ENCODE data around the gene GP1BA. TPM values are rescaled to one million over a fixed set of nuclear protein-coding genes. Genes with fewer than 3 reads are reported as not detected.
"Not testable (repeated sequence)": the region's sequence is repeated elsewhere in the genome, so short reads cannot be mapped to it uniquely, and the experiment has no call there.

GP1BA gene
- total RNA-seq, 1 experiment from 2014 or later, result not detected

DNA sequence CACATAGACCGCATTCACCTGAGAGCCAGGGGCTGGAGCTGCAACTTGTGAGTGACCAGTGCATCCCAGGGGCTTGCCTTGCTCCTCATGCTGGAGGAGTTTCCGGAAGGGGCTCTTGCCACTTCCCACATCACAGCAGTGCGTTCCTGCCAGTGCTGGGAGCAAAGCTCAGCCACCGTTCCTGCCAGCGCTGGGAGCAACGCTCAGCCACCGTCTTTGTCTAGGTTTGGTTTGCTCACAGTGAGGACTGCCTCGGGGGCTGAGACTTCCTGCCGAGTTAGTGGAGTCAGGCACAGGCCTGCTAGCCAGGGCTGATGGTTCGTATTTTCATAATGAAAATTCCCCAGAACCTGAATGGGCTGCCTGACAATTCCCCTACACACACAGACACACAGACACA is 23.8 kb upstream of the GP1BA start:
- CTCF ChIA-PET, result interaction anchor here (0.6 to 1.8 kb wide), 9 partner anchors 32 to 316 kb away, joined by 3 to 16 read pairs (median 6); partner anchors contain the start of genes RNF167, SLC25A11 and SPAG7
- TF ChIP-seq CTCF (conservative IDR thresholded peaks at IDR 0.05), result no peak
- no peak for TF ChIP-seq EZH2 (IDR thresholded peaks at IDR 0.05; ENCODE audit: low read depth)
- no peaks in the 10 kb centered on the region for H3K79me2 ChIP-seq (ENCODE audit: low read depth)
- no peak overlapping the region for H3K4me3 ChIP-seq
- DNase-seq, result no peak
- peaks cover 23% of the 10 kb centered on the region; the same call in 1 of the 2 replicates for H3F3A ChIP-seq (ENCODE audit: insufficient read depth, low read depth)
- peaks cover 20% of the 10 kb centered on the region for H3K4me1 ChIP-seq (replicated peaks; ENCODE audit: insufficient read depth)
- no peak overlapping the region for H3K27ac ChIP-seq
- H3K9me3 ChIP-seq (ENCODE audit: insufficient read depth, low read depth), result no peaks in the 10 kb centered on the region
- H3K4me2 ChIP-seq, result no peak overlapping the region
- H3K9me2 ChIP-seq (ENCODE audit: insufficient read depth), result no peaks in the 10 kb centered on the region
- intact Hi-C loops (cut with micrococcal nuclease; ENCODE audit: unreplicated experiment), result loop anchor here (2.0 to 10.0 kb wide), 3 partner anchors 40 to 484 kb away; partner anchors contain the start of gene PFN1
- no peaks in the 10 kb centered on the region for H3K36me3 ChIP-seq (ENCODE audit: low read depth)
- POLR2A ChIA-PET (ENCODE audit: unreplicated experiment), result interaction anchor here (0.6 to 1.9 kb wide), 6 partner anchors 32 to 1528 kb away, joined by 3 to 20 read pairs (median 6); partner anchors contain the start of genes RNF167, SLC25A11 and SPAG7
- no peaks in the 10 kb centered on the region for H4K20me1 ChIP-seq (ENCODE audit: insufficient read depth)
- no peaks in the 10 kb centered on the region for H3K27me3 ChIP-seq (ENCODE audit: insufficient read depth, low read depth)
- no TSS peak for BruUV-seq (replicated peaks)
- no peak overlapping the region for H2AFZ ChIP-seq

GRCh38 chr17:4908711-4909496 is 23.2 kb upstream of the GP1BA start:
- Histone ChIP-seq H3K4me1 (replicated peaks; ENCODE audit: insufficient read depth) (peaks cover 16% of the 10 kb centered on the region), H3F3A (ENCODE audit: insufficient read depth, low read depth) (peaks cover 21% of the 10 kb centered on the region; the same call in 1 of the 2 replicates), H3K36me3 (ENCODE audit: low read depth) (no peaks in the 10 kb centered on the region), H3K9me3 (ENCODE audit: insufficient read depth, low read depth) (no peaks in the 10 kb centered on the region), H4K20me1 (ENCODE audit: insufficient read depth) (no peaks in the 10 kb centered on the region), H3K4me3 (no peak overlapping the region), H3K79me2 (ENCODE audit: low read depth) (no peaks in the 10 kb centered on the region), H2AFZ (no peak overlapping the region), H3K27ac (peak overlapping the region; percentile 75), H3K9me2 (ENCODE audit: insufficient read depth) (no peaks in the 10 kb centered on the region), H3K27me3 (ENCODE audit: insufficient read depth, low read depth) (no peaks in the 10 kb centered on the region), H3K4me2 (peak overlapping the region; percentile 63)
- ChIA-PET CTCF (interaction anchor here (0.5 to 1.8 kb wide), 12 partner anchors 25 to 316 kb away, joined by 3 to 16 read pairs (median 4); partner anchors contain the start of genes RNF167, SLC25A11 and SPAG7), POLR2A (ENCODE audit: unreplicated experiment) (interaction anchor here (0.5 to 1.9 kb wide), 13 partner anchors 31 to 1527 kb away, joined by 3 to 20 read pairs (median 3); partner anchors contain the start of genes INCA1, RNF167, SLC25A11 and SPAG7)
- peak; percentile 89 to 96 for DNase-seq
- intact Hi-C loops (cut with micrococcal nuclease; ENCODE audit: unreplicated experiment), result loop anchor here (1.0 to 10.0 kb wide), 8 partner anchors 30 to 484 kb away; partner anchors contain the start of genes CAMTA2, PFN1 and SPAG7
- BruUV-seq (replicated peaks), result no TSS peak
- TF ChIP-seq CTCF (conservative IDR thresholded peaks at IDR 0.05), result peak; percentile 86
- TF ChIP-seq EZH2 (IDR thresholded peaks at IDR 0.05; ENCODE audit: low read depth), result no peak

DNA sequence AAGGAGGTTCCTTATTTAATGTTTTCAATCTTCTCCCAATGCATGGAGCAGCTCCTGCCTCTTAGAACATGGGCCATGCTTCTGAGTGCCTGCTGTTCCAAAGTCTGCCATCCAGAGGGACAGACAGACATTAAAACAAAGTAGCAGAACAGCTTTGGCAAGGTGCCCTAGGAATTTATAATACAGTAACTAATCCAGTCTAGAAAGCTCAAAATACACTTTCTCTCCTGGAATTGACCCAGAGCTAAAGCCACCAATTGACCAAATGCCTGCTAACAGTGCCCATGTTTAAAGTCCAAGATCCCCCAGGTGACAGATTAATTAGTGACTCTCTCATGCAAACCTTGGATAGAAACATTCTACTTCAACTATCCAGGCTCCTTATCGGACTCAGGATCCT is 18.1 kb upstream of the GP1BA start:
- Histone ChIP-seq H3K4me3 (no peak overlapping the region), H3K27ac (no peak overlapping the region), H3F3A (ENCODE audit: insufficient read depth, low read depth) (peaks cover 17% of the 10 kb centered on the region; the same call in 1 of the 2 replicates), H3K4me1 (replicated peaks; ENCODE audit: insufficient read depth) (peaks cover 10% of the 10 kb centered on the region), H3K4me2 (no peak overlapping the region), H3K27me3 (ENCODE audit: insufficient read depth, low read depth) (no peaks in the 10 kb centered on the region), H4K20me1 (ENCODE audit: insufficient read depth) (no peaks in the 10 kb centered on the region), H3K79me2 (ENCODE audit: low read depth) (no peaks in the 10 kb centered on the region), H3K9me2 (ENCODE audit: insufficient read depth) (no peaks in the 10 kb centered on the region), H3K9me3 (ENCODE audit: insufficient read depth, low read depth) (no peaks in the 10 kb centered on the region), H2AFZ (no peak overlapping the region), H3K36me3 (ENCODE audit: low read depth) (no peaks in the 10 kb centered on the region)
- BruUV-seq (replicated peaks), result no TSS peak
- DNase-seq, result no peak
- ChIA-PET CTCF (no interaction called here), POLR2A (ENCODE audit: unreplicated experiment) (interaction anchor here (0.5 to 0.6 kb wide), 4 partner anchors 31 to 314 kb away, joined by 3 to 6 read pairs (median 4); no protein-coding TSS in a partner anchor)
- intact Hi-C loops (cut with micrococcal nuclease; ENCODE audit: unreplicated experiment), result no loop called here
- TF ChIP-seq CTCF (conservative IDR thresholded peaks at IDR 0.05) (no peak), EZH2 (IDR thresholded peaks at IDR 0.05; ENCODE audit: low read depth) (no peak)

DNA sequence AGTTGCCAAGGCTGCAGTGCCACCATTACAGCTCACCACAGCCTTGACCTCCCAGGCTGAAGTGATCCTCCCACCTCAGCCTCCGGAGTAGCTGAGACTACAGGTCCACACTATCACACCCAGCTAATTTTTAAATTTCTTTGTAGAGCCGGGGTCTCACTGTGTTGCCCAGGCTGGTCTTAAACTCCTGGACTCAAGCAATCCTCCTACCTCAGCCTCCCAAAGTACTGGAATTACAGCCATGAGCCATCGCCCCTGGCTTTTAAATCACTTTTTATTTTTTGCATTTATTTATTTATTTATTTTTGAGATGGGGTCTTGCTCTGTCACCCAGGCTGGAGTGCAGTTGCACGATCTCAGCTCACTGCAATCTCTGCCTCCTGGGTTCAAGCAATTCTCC is 17.5 kb upstream of the GP1BA start:
- H3K36me3 ChIP-seq (ENCODE audit: low read depth); H3K4me2 ChIP-seq; POLR2A ChIA-PET (ENCODE audit: unreplicated experiment); H2AFZ ChIP-seq; H3K27me3 ChIP-seq (ENCODE audit: insufficient read depth, low read depth); H3K79me2 ChIP-seq (ENCODE audit: low read depth); DNase-seq; CTCF ChIA-PET; H3K9me2 ChIP-seq (ENCODE audit: insufficient read depth); intact Hi-C loops (cut with micrococcal nuclease; ENCODE audit: unreplicated experiment); H3K4me1 ChIP-seq (replicated peaks; ENCODE audit: insufficient read depth); H3K27ac ChIP-seq; BruUV-seq (replicated peaks); H3K9me3 ChIP-seq (ENCODE audit: insufficient read depth, low read depth); H4K20me1 ChIP-seq (ENCODE audit: insufficient read depth); H3K4me3 ChIP-seq: not testable (repeated sequence)
- peaks cover 11% of the 10 kb centered on the region; the same call in 1 of the 2 replicates for H3F3A ChIP-seq (ENCODE audit: insufficient read depth, low read depth)
